SK-N-SH (cell line): Measurements from ENCODE around the gene OTOG. TPM values are rescaled to one million over a fixed set of nuclear protein-coding genes. Genes with fewer than 3 reads are reported as not detected.

Experiments
- CTCF ChIA-PET: fragments of 300-600, 350-600 bp; formaldehyde crosslinking; extraction: SDS; loops from one replicate; lab custom pipeline; 2021; lab: Yijun Ruan, JAX
- POLR2A ChIA-PET: fragments of 350-600 bp; sonication (Branson Sonifier 250); formaldehyde crosslinking; extraction: SDS; loops from one replicate; lab custom pipeline; 2020; ENCODE audit warnings: antibody characterized with exemption, inconsistent platforms; lab: Yijun Ruan, JAX
- DNase-seq: peaks from one replicate; pipeline ENCODE4 v3.0.0; 2012
- H2AFZ ChIP-seq: fragments of 200-600 bp; sonication (generic); 2 replicates; pipeline ENCODE4 v1.8.1; 2016; ENCODE audit warnings: antibody characterized with exemption, mild to moderate bottlenecking, low read depth
- H3F3A ChIP-seq: fragments of 200-600 bp; sonication (generic); replicated peaks from 2 replicates; pipeline ENCODE3; 2016; ENCODE audit warnings: antibody characterized with exemption, mild to moderate bottlenecking; ENCODE audit not compliant: insufficient read depth
- H3K27ac ChIP-seq, 2 experiments: fragments of 200-500 bp in 1 of 2; fragments of 200-600 bp in 1 of 2; sonication (Bioruptor generic) in 1 of 2; sonication (generic), shearing (Covaris generic) in 1 of 2; 2 replicates each; pipeline versions ENCODE4 v1.5.1 to v1.6.1; 2014 to 2016; ENCODE audit warnings: low read depth in 2 of 2, inconsistent platforms in 1 of 2, low read length in 1 of 2, mild to moderate bottlenecking in 1 of 2, mixed read lengths in 1 of 2
- H3K27me3 ChIP-seq: fragments of 200-600 bp; sonication (generic), shearing (Covaris generic); 2 replicates; pipeline ENCODE4 v1.6.1; 2016; ENCODE audit warnings: mixed run types; ENCODE audit not compliant: insufficient read depth
- H3K36me3 ChIP-seq, 2 experiments: fragments of 200-500 bp in 1 of 2; fragments of 200-600 bp in 1 of 2; sonication (Bioruptor generic) in 1 of 2; sonication (generic) in 1 of 2; replicated peaks in 1 of 2; 2 replicates each; pipeline versions ENCODE3 to v1.5.1; 2014 to 2016; ENCODE audit warnings: low read length in 1 of 2, mild to moderate bottlenecking in 1 of 2; ENCODE audit not compliant: insufficient read depth in 2 of 2, control insufficient read depth in 1 of 2
- H3K4me1 ChIP-seq, 2 experiments: fragments of 200-500 bp in 1 of 2; fragments of 200-600 bp in 1 of 2; sonication (Bioruptor generic) in 1 of 2; sonication (generic), shearing (Covaris generic) in 1 of 2; 2 replicates each; pipeline versions ENCODE4 v1.5.1 to v1.6.1; 2014 to 2016; ENCODE audit warnings: low read depth in 1 of 2, low read length in 1 of 2, mixed run types in 1 of 2; ENCODE audit not compliant: insufficient read depth in 2 of 2, control insufficient read depth in 1 of 2
- H3K4me2 ChIP-seq: fragments of 200-600 bp; sonication (generic), shearing (Covaris generic); 2 replicates; pipeline ENCODE4 v1.6.1; 2017; ENCODE audit warnings: mixed run types
- H3K4me3 ChIP-seq, 2 experiments: fragments of 200-500 bp in 1 of 2; fragments of 200-600 bp in 1 of 2; sonication (Bioruptor generic) in 1 of 2; sonication (generic), shearing (Covaris generic) in 1 of 2; 2 replicates each; pipeline versions ENCODE4 v1.5.1 to v1.8.1; 2014 to 2016; ENCODE audit warnings: low read depth in 2 of 2, inconsistent platforms in 1 of 2, low read length in 1 of 2, mild to moderate bottlenecking in 1 of 2, mixed read lengths in 1 of 2, moderate library complexity in 1 of 2
- H3K79me2 ChIP-seq: fragments of 200-600 bp; sonication (generic); 2 replicates; pipeline ENCODE4 v1.8.1; 2017; ENCODE audit warnings: mild to moderate bottlenecking; ENCODE audit not compliant: insufficient read depth
- H3K9ac ChIP-seq: fragments of 200-600 bp; sonication (generic); 2 replicates; pipeline ENCODE4 v1.6.1; 2017; ENCODE audit warnings: mixed run types
- H3K9me2 ChIP-seq: fragments of 200-600 bp; sonication (generic); 2 replicates; pipeline ENCODE4 v1.6.1; 2017; ENCODE audit warnings: mixed run types
- H3K9me3 ChIP-seq: fragments of 200-600 bp; sonication (generic); 2 replicates; pipeline ENCODE4 v1.6.1; 2017; ENCODE audit warnings: mixed run types, mild to moderate bottlenecking, moderate library complexity
- H4K20me1 ChIP-seq: fragments of 200-600 bp; sonication (generic); 2 replicates; pipeline ENCODE4 v1.6.1; 2017; ENCODE audit warnings: mild to moderate bottlenecking, mixed run types; ENCODE audit not compliant: insufficient read depth
- ELF1 ChIP-seq: IDR thresholded peaks from 2 replicates; pipeline ENCODE4 v1.4.0; 2012
- EP300 ChIP-seq, 2 experiments: IDR thresholded peaks; 2 replicates each; pipeline versions ENCODE4 v1.4.0 to v1.6.1; 2012; ENCODE audit warnings: borderline replicate concordance in 1 of 2, low read depth in 1 of 2, low read length in 1 of 2
- FOSL2 ChIP-seq: IDR thresholded peaks from 2 replicates; pipeline ENCODE4 v1.4.0; 2012; ENCODE audit warnings: low read depth, mild to moderate bottlenecking, moderate library complexity, borderline replicate concordance
- FOXJ3 ChIP-seq: sonication (generic); formaldehyde crosslinking; IDR thresholded peaks from 2 replicates; pipeline ENCODE4 v1.5.1; 2020; ENCODE audit warnings: mild to moderate bottlenecking, missing genetic modification reagents
- GABPA ChIP-seq: IDR thresholded peaks from 2 replicates; pipeline ENCODE4 v1.4.0; 2012; ENCODE audit warnings: low read depth, mild to moderate bottlenecking
- GATA2 ChIP-seq: sonication (generic); formaldehyde crosslinking; IDR thresholded peaks from 2 replicates; pipeline ENCODE4 v1.5.0; 2020; ENCODE audit warnings: mild to moderate bottlenecking, missing genetic modification reagents
- IRF3 ChIP-seq: fragments of 150-350 bp; IDR thresholded peaks from 2 replicates; pipeline ENCODE4 v1.6.1; 2016; ENCODE audit warnings: mild to moderate bottlenecking, low read depth, low read length
- JUND ChIP-seq: IDR thresholded peaks from 2 replicates; pipeline ENCODE4 v1.4.0; 2012
- MEF2A ChIP-seq: IDR thresholded peaks from 2 replicates; pipeline ENCODE4 v1.4.0; 2012; ENCODE audit warnings: low read depth, borderline replicate concordance
- NRF1 ChIP-seq: IDR thresholded peaks from 2 replicates; pipeline ENCODE4 v1.6.1; 2012; ENCODE audit warnings: low read depth, mild to moderate bottlenecking, low read length
- POLR2AphosphoS5 ChIP-seq: IDR thresholded peaks from 2 replicates; pipeline ENCODE4 v1.6.1; 2012; ENCODE audit warnings: low read depth, low read length
- RCOR1 ChIP-seq: fragments of 150-350 bp; IDR thresholded peaks from 2 replicates; pipeline ENCODE4 v1.6.1; 2017; ENCODE audit warnings: antibody characterized with exemption, low read length
- RFX5 ChIP-seq: IDR thresholded peaks from 2 replicates; pipeline ENCODE4 v1.6.1; 2012; ENCODE audit warnings: mild to moderate bottlenecking, improper control_type of control experiment, low read length
- TCF12 ChIP-seq: IDR thresholded peaks from 2 replicates; pipeline ENCODE4 v1.4.0; 2012
- YY1 ChIP-seq: IDR thresholded peaks from 2 replicates; pipeline ENCODE4 v1.4.0; 2012; ENCODE audit warnings: low read depth, mild to moderate bottlenecking
- WGBS: methylation state at CpG from one replicate; pipeline ENCODE4 v1.1.6; 2017; ENCODE audit warnings: low lambda C conversion rate; 5-methylcytosine and 5-hydroxymethylcytosine counted together
- polyA plus RNA-seq, 3 experiments: library from polyadenylated mRNA; depleted of rRNA; stranded (reverse); fragments of >200 nt; gene quantifications; 2 replicates each; pipeline ENCODE4 v1.2.3, GENCODE V29; 2012
- TF ChIP-seq, protein P1 (sequence below): IDR thresholded peaks from 2 replicates; pipeline ENCODE4 v1.4.0; 2012; ENCODE audit warnings: low read depth, borderline replicate concordance
- TF ChIP-seq, protein P2 (sequence below): IDR thresholded peaks from 2 replicates; pipeline ENCODE4; 2012
- TF ChIP-seq, protein P3 (sequence below): IDR thresholded peaks from 2 replicates; pipeline ENCODE4 v1.6.1; 2012; ENCODE audit warnings: mild to moderate bottlenecking, low read depth, low read length, moderate library complexity
- TF ChIP-seq, protein P4 (sequence below): fragments of 150-350 bp; IDR thresholded peaks from 2 replicates; pipeline ENCODE4 v1.6.1; 2017; ENCODE audit warnings: antibody characterized with exemption, low read length, low read depth, borderline replicate concordance

The OTOG gene
- polyA plus RNA-seq, 1 of the 3 experiments (the other 2 are of a cell fraction): not detected

DNA sequence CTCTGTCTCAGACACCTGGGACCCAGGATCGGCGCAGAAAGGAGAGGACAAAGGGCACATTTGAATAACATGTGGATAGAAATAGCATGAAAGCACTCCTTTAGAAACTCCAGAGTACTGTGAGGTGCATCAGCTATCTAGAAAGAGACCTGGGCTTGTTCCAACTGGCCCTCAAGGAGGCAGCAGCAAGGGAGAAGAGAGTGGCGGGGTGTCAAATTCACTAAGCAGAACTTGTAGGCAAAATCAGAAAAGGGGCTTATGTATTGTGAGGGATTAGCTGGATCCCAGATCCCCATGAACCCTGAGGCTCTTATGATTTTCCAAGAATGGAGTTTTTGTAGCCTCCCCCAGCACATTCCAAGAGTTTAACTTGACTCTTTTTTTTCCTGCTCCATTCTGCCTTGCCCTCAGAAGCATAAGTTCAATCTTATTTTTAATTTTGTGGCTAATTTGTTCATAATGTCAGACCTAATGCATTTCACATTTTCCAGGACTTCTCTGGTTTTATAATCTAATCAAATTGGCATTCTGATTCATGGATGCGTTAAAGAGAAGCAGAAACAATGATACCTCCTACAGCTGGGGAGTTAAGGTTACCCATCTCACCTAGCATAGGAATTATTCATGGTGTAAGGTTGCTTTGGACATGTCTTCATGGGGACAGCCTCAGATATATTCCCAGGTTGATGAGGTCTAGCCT lies 36.4 kb upstream of the OTOG start:
- Histone ChIP-seq H2AFZ (no peak overlapping the region), H3K27me3 (no peaks in the 10 kb centered on the region; the same call in 1 of the 2 replicates), H3K4me2 (no peak overlapping the region), H3K4me1 (peaks cover 0 to 13% of the 10 kb centered on the region in 2 experiments; a peak in 2 of 4 replicates), H3F3A (no peaks in the 10 kb centered on the region), H3K79me2 (no peaks in the 10 kb centered on the region), H3K27ac (no peak overlapping the region), H3K9ac (no peak overlapping the region), H3K9me2 (no peaks in the 10 kb centered on the region), H3K9me3 (no peaks in the 10 kb centered on the region), H4K20me1 (no peaks in the 10 kb centered on the region), H3K4me3 (no peak overlapping the region), H3K36me3 (no peaks in the 10 kb centered on the region)
- TF ChIP-seq FOXJ3 (no peak), RCOR1 (peak; percentile 91), ELF1 (no peak), MEF2A (no peak), YY1 (no peak), GABPA (no peak), POLR2AphosphoS5 (peak; percentile 65; the same call in 1 of the 2 replicates), TCF12 (peak; percentile 56; the same call in 1 of the 2 replicates), EP300 (IDR thresholded peaks at IDR 0.05; ENCODE audit: borderline replicate concordance in 1 of 2, low read depth in 1 of 2, low read length in 1 of 2) (peak in 1 of 2 experiments; percentile 88; a peak in 2 of 4 replicates), GATA2 (CRISPR knock-in tag) (0 out of 2 replicates have a peak, but pooled peaks have one; percentile 7)
- TF ChIP-seq, protein P1, sequence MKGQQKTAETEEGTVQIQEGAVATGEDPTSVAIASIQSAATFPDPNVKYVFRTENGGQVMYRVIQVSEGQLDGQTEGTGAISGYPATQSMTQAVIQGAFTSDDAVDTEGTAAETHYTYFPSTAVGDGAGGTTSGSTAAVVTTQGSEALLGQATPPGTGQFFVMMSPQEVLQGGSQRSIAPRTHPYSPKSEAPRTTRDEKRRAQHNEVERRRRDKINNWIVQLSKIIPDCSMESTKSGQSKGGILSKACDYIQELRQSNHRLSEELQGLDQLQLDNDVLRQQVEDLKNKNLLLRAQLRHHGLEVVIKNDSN: no peak
- TF ChIP-seq, protein P2, sequence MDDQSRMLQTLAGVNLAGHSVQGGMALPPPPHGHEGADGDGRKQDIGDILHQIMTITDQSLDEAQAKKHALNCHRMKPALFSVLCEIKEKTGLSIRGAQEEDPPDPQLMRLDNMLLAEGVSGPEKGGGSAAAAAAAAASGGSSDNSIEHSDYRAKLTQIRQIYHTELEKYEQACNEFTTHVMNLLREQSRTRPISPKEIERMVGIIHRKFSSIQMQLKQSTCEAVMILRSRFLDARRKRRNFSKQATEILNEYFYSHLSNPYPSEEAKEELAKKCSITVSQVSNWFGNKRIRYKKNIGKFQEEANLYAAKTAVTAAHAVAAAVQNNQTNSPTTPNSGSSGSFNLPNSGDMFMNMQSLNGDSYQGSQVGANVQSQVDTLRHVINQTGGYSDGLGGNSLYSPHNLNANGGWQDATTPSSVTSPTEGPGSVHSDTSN: peak; percentile 25; the same call in 1 of the 2 replicates
- CTCF ChIA-PET: interaction anchor here (1.2 to 45.6 kb wide), 4 partner anchors 3 to 280 kb away, joined by 4 to 1101 read pairs (median 499); partner anchors contain the start of gene KCNJ11
- no peak for DNase-seq
- WGBS: 65% methylated on average over 4 of the region's 4 CpGs
- POLR2A ChIA-PET: no interaction called here

- H3K27ac ChIP-seq: no peak overlapping the region
- H4K20me1 ChIP-seq: no peaks in the 10 kb centered on the region
- no peaks in the 10 kb centered on the region for H3F3A ChIP-seq
- no peaks in the 10 kb centered on the region for H3K79me2 ChIP-seq
- no peaks in the 10 kb centered on the region for H3K9me3 ChIP-seq
- 44% methylated on average over 2 of the region's 3 CpGs for WGBS
- ChIA-PET POLR2A (no interaction called here), CTCF (interaction anchor here (0.8 to 45.6 kb wide), 5 partner anchors 4 to 281 kb away, joined by 3 to 1101 read pairs (median 499); partner anchors contain the start of gene KCNJ11)
- no peak for DNase-seq
- no peaks in the 10 kb centered on the region; the same call in 1 of the 2 replicates for H3K27me3 ChIP-seq
- H3K4me1 ChIP-seq: peaks cover 0 to 19% of the 10 kb centered on the region in 2 experiments; a peak in 2 of 4 replicates
- H3K36me3 ChIP-seq: no peaks in the 10 kb centered on the region
- no peak overlapping the region for H2AFZ ChIP-seq
- no peak overlapping the region for H3K4me3 ChIP-seq
- no peak overlapping the region for H3K4me2 ChIP-seq
- H3K9ac ChIP-seq: no peak overlapping the region
- no peaks in the 10 kb centered on the region for H3K9me2 ChIP-seq
- TF ChIP-seq FOSL2 (no peak), ELF1 (no peak), IRF3 (no peak), FOXJ3 (no peak), POLR2AphosphoS5 (no peak), RFX5 (no peak), JUND (no peak), NRF1 (no peak), GABPA (no peak)
- TF ChIP-seq, protein P3, sequence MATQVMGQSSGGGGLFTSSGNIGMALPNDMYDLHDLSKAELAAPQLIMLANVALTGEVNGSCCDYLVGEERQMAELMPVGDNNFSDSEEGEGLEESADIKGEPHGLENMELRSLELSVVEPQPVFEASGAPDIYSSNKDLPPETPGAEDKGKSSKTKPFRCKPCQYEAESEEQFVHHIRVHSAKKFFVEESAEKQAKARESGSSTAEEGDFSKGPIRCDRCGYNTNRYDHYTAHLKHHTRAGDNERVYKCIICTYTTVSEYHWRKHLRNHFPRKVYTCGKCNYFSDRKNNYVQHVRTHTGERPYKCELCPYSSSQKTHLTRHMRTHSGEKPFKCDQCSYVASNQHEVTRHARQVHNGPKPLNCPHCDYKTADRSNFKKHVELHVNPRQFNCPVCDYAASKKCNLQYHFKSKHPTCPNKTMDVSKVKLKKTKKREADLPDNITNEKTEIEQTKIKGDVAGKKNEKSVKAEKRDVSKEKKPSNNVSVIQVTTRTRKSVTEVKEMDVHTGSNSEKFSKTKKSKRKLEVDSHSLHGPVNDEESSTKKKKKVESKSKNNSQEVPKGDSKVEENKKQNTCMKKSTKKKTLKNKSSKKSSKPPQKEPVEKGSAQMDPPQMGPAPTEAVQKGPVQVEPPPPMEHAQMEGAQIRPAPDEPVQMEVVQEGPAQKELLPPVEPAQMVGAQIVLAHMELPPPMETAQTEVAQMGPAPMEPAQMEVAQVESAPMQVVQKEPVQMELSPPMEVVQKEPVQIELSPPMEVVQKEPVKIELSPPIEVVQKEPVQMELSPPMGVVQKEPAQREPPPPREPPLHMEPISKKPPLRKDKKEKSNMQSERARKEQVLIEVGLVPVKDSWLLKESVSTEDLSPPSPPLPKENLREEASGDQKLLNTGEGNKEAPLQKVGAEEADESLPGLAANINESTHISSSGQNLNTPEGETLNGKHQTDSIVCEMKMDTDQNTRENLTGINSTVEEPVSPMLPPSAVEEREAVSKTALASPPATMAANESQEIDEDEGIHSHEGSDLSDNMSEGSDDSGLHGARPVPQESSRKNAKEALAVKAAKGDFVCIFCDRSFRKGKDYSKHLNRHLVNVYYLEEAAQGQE: no peak
- TF ChIP-seq, protein P4, sequence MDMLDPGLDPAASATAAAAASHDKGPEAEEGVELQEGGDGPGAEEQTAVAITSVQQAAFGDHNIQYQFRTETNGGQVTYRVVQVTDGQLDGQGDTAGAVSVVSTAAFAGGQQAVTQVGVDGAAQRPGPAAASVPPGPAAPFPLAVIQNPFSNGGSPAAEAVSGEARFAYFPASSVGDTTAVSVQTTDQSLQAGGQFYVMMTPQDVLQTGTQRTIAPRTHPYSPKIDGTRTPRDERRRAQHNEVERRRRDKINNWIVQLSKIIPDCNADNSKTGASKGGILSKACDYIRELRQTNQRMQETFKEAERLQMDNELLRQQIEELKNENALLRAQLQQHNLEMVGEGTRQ: no peak
These were observed 35.5 kb upstream of the OTOG start for GRCh38 chr11:17511571-17511970.
